Measurements from ENCODE around the gene RCBTB2.

RCBTB2 gene

DNA sequence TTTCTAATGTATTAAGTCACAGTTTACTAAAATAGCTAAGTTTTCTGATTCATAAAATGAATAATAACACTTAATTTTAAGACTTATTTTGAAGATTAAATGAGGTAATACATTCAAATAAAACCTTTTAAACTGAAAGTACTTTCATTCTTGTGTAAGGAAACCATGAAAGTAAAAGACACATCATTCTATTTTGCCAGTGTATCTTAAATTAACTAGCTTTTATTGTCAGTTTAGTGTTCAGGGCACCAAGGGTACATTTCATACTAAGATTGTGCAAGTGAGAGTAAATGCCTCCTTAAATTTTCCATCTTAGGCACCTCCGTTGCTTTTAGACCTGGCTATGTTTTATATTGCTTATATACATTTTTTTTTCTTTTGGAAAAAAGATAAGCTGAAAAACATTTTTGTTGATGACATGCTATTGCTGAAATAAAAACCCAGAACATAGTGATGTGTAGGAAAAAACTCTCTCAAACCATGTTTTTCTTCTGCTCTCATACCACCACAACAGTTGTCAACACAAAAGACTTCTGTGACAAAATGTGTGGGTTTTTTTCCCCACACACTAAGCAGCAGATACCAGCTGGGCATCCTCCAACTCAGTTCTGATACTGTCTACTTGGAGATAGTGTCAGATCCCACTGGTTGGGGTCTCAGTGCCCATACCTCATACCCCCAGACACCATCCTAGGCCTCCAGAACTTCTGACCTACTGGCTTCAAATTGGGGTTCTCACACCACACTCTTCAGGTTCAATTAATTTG lies 89.3 kb downstream of the RCBTB2 start:
- DNase-seq = no peak

Data from NCI-H1694 treated with DMSO at 0.1 percent for 48 hours (cell line).